NCI-H2171 (cell line): Measurements from ENCODE around the gene C1QTNF5.

Source experiments
- DNase-seq: peaks from one replicate; lab custom pipeline; 2025; lab: John Stamatoyannopoulos, UW

Gene C1QTNF5

GRCh38 chr11:119318240-119319135, 22.2 kb downstream of the C1QTNF5 start:
- no peak for DNase-seq

- DNase-seq = no peak
Measured at GRCh38 chr11:119317592-119318239, 23.0 kb downstream of the C1QTNF5 start.

- DNase-seq = no peak
Measured at GRCh38 chr11:119316729-119317591, 23.7 kb downstream of the C1QTNF5 start, which contains the start of gene MCAM. Gene MCAM (minus strand): TSS chr11:119317130. CDS start chr11:119317101, 29 bp downstream.

- peak; percentile 45 for DNase-seq
Measured at GRCh38 chr11:119316016-119316728, 24.5 kb downstream of the C1QTNF5 start.

GRCh38 chr11:119315131-119316015, 25.3 kb downstream of the C1QTNF5 start:
- DNase-seq = no peak

GRCh38 chr11:119314726-119315125, 26.0 kb downstream of the C1QTNF5 start:
- no peak for DNase-seq

- DNase-seq = no peak
Measured at GRCh38 chr11:119310682-119311052, 30.0 kb downstream of the C1QTNF5 start.

GRCh38 chr11:119309953-119310681, 30.6 kb downstream of the C1QTNF5 start:
- DNase-seq = no peak

GRCh38 chr11:119309411-119309810, 31.3 kb downstream of the C1QTNF5 start:
- DNase-seq = no peak

- no peak for DNase-seq
Measured at GRCh38 chr11:119307974-119308373, 32.7 kb downstream of the C1QTNF5 start.

GRCh38 chr11:119307219-119307618, 33.5 kb downstream of the C1QTNF5 start:
- no peak for DNase-seq

- no peak for DNase-seq
Measured at GRCh38 chr11:119306373-119306890, 34.3 kb downstream of the C1QTNF5 start.

GRCh38 chr11:119305556-119306372, 34.9 kb downstream of the C1QTNF5 start:
- DNase-seq = no peak

GRCh38 chr11:119303227-119303718, 37.4 kb downstream of the C1QTNF5 start:
- DNase-seq = no peak

GRCh38 chr11:119300198-119300964, 40.3 kb downstream of the C1QTNF5 start:
- no peak for DNase-seq

GRCh38 chr11:119299416-119299815, 41.3 kb downstream of the C1QTNF5 start:
- no peak for DNase-seq

GRCh38 chr11:119298726-119299125, 42.0 kb downstream of the C1QTNF5 start:
- DNase-seq = no peak

- DNase-seq = no peak
Measured at GRCh38 chr11:119297938-119298337, 42.7 kb downstream of the C1QTNF5 start.
